ENCODE results near the gene RBM23.

The RBM23 gene

DNA sequence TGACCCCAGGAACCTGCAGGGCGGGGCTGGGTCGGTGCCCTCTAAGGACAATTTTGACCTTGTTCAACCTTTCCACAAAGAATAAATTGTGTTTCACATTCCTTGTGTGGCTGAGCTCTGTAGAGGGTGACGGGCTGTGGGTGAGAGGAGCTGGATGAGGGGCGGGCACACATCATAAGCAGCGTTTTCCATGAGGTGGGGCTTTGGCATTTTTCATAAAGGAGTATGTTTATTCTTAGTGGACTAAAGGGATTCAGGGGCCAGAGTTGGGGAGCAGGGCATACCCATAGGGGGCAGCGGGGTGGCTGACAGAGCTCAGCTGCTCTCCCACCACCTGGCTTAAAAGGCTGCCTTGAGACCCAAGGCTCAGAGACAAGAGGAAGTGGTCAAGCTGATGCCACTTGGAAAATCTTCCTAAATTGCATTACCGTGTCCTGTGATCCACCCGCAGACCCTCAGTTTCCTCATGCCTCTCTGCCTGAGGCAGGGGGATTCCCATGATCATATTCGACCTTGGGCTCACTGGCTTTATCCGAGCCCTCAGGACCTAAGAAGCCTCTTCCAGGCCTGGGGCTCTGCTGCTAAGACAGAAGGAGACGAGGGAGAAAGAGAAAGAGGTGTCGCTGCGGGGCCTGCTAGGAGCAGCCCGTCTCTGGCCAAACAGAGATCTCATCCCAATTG is 71.1 kb downstream of the RBM23 start:
- Histone ChIP-seq H3K27ac (ENCODE audit: low read depth, low read length) (peak overlapping the region; percentile 64), H3K9ac (ENCODE audit: low read depth, low read length) (no peak overlapping the region), H3K4me3 (ENCODE audit: low read depth, low read length) (no peak overlapping the region), H3K36me3 (ENCODE audit: control insufficient read depth, insufficient read depth, low read length) (peaks cover 39% of the 10 kb centered on the region), H3K4me1 (ENCODE audit: control insufficient read depth, insufficient read depth, low read length) (peaks cover 23% of the 10 kb centered on the region), H3K27me3 (ENCODE audit: control insufficient read depth, insufficient read depth, low read length) (no peaks in the 10 kb centered on the region), H3K9me3 (ENCODE audit: control insufficient read depth, insufficient read depth, low read length) (no peaks in the 10 kb centered on the region)

DNA sequence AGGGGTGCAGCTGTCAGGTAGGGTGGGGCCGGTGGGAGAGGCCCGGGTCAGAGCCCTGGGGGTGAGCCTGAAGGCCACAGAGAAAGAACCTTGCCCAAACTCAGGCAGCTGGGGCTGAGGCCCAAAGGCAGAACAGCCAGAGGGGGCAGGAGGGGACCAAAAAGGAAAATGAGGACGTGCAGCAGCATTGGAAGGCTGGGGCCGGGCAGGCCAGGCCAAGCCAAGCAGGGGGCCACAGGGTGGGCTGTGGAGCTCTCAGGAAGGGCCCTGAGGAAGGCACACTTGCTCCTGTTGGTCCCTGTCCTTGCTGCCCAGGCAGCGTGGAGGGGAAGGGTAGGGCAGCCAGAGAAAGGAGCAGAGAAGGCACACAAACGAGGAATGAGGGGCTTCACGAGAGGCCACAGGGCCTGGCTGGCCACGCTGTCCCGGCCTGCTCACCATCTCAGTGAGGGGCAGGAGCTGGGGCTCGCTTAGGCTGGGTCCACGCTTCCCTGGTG is 72.1 kb downstream of the RBM23 start:
- H3K4me1 ChIP-seq (ENCODE audit: control insufficient read depth, insufficient read depth, low read length) = peaks cover 19% of the 10 kb centered on the region
- H3K27me3 ChIP-seq (ENCODE audit: control insufficient read depth, insufficient read depth, low read length) = no peaks in the 10 kb centered on the region
- H3K4me3 ChIP-seq (ENCODE audit: low read depth, low read length) = no peak overlapping the region
- peaks cover 48% of the 10 kb centered on the region for H3K36me3 ChIP-seq (ENCODE audit: control insufficient read depth, insufficient read depth, low read length)
- no peak overlapping the region for H3K9ac ChIP-seq (ENCODE audit: low read depth, low read length)
- H3K9me3 ChIP-seq (ENCODE audit: control insufficient read depth, insufficient read depth, low read length) = no peaks in the 10 kb centered on the region
- no peak overlapping the region for H3K27ac ChIP-seq (ENCODE audit: low read depth, low read length)

DNA sequence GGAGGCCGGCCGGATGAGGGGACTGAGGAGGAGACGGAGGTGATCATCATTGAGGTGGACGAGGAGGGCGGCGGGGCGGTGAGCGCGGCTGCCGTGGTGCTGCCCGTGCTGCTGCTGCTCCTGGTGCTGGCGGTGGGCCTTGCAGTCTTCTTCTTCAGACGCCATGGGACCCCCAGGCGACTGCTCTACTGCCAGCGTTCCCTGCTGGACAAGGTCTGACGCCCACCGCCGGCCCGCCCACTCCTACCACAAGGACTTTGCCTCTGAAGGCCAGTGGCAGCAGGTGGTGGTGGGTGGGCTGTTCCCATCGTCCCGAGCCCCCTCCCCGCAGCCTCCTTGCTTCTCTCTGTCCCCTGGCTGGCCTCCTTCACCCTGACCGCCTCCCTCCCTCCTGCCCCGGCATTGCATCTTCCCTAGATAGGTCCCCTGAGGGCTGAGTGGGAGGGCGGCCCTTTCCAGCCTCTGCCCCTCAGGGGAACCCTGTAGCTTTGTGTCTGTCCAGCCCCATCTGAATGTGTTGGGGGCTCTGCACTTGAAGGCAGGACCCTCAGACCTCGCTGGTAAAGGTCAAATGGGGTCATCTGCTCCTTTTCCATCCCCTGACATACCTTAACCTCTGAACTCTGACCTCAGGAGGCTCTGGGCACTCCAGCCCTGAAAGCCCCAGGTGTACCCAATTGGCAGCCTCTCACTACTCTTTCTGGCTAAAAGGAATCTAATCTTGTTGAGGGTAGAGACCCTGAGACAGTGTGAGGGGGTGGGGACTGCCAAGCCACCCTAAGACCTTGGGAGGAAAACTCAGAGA is 72.9 kb downstream of the RBM23 start:
- peaks cover 19% of the 10 kb centered on the region for H3K4me1 ChIP-seq (ENCODE audit: control insufficient read depth, insufficient read depth, low read length)
- no peak overlapping the region for H3K27ac ChIP-seq (ENCODE audit: low read depth, low read length)
- no peaks in the 10 kb centered on the region for H3K9me3 ChIP-seq (ENCODE audit: control insufficient read depth, insufficient read depth, low read length)
- H3K9ac ChIP-seq (ENCODE audit: low read depth, low read length) = no peak overlapping the region
- H3K36me3 ChIP-seq (ENCODE audit: control insufficient read depth, insufficient read depth, low read length) = peaks cover 56% of the 10 kb centered on the region
- H3K27me3 ChIP-seq (ENCODE audit: control insufficient read depth, insufficient read depth, low read length) = no peaks in the 10 kb centered on the region
- no peak overlapping the region for H3K4me3 ChIP-seq (ENCODE audit: low read depth, low read length)

DNA sequence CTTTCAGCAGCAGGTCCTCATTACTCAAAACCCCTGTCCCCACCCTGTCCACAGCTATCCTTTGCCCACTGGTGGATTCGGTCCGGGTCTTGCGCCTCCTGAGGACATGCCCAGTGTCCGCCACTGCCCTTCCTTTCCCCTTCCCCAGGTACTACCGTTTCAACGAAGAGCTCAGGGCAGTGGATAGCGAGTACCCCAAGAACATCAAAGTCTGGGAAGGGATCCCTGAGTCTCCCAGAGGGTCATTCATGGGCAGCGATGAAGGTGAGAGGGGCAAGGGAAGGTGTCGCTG is 73.9 kb downstream of the RBM23 start:
- Histone ChIP-seq H3K9ac (ENCODE audit: low read depth, low read length) (no peak overlapping the region), H3K27ac (ENCODE audit: low read depth, low read length) (no peak overlapping the region), H3K4me3 (ENCODE audit: low read depth, low read length) (no peak overlapping the region), H3K4me1 (ENCODE audit: control insufficient read depth, insufficient read depth, low read length) (peaks cover 19% of the 10 kb centered on the region), H3K36me3 (ENCODE audit: control insufficient read depth, insufficient read depth, low read length) (peaks cover 58% of the 10 kb centered on the region), H3K9me3 (ENCODE audit: control insufficient read depth, insufficient read depth, low read length) (no peaks in the 10 kb centered on the region), H3K27me3 (ENCODE audit: control insufficient read depth, insufficient read depth, low read length) (no peaks in the 10 kb centered on the region)

DNA sequence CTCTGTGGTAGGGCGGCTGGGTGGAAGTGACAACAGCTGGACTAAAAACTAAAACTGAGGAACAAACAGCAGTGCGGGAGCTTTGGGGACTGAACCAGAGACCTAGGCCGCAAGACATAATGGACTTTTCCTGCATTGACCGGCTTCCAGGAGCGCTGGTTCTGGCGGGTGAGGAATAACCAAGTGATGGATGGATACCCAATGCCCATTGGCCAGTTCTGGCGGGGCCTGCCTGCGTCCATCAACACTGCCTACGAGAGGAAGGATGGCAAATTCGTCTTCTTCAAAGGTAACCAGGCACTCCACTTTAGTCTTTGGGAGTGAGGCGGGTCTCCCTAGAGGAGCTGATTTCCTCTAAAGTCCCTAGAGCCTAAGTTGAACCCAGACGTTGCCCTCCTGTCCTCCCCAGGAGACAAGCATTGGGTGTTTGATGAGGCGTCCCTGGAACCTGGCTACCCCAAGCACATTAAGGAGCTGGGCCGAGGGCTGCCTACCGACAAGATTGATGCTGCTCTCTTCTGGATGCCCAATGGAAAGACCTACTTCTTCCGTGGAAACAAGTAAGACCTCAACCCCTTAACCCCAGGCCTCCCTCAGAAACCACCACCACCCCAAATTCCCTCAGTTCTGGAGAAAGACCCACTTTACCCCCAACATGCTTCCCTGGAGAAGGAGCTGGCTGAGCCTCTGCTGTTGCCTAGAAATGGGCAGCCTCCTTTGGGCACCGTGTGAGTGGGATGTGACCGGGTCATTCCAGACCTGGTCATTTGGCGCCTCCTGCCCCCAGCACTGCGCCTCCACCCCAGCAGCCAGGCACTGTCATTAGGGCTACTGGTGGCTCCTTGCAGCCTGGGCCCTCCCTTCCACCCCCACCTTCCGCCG is 74.5 kb downstream of the RBM23 start:
- Histone ChIP-seq H3K36me3 (ENCODE audit: control insufficient read depth, insufficient read depth, low read length) (peaks cover 58% of the 10 kb centered on the region), H3K27me3 (ENCODE audit: control insufficient read depth, insufficient read depth, low read length) (no peaks in the 10 kb centered on the region), H3K4me3 (ENCODE audit: low read depth, low read length) (no peak overlapping the region), H3K27ac (ENCODE audit: low read depth, low read length) (no peak overlapping the region), H3K4me1 (ENCODE audit: control insufficient read depth, insufficient read depth, low read length) (peaks cover 18% of the 10 kb centered on the region), H3K9me3 (ENCODE audit: control insufficient read depth, insufficient read depth, low read length) (no peaks in the 10 kb centered on the region), H3K9ac (ENCODE audit: low read depth, low read length) (no peak overlapping the region)

All from HUES48 (cell line).